ENCODE measurements around the gene NAGPA. TPM values are rescaled to one million over a fixed set of nuclear protein-coding genes. Genes with fewer than 3 reads are reported as not detected.

Gene NAGPA
- total and polyA plus RNA-seq, 2 of the 13 experiments (the other 11 are each of a cell fraction or from before 2014, with no cell fraction given): 27.1 to 60.3 TPM

- TF ChIP-seq AHDC1 (CRISPR knock-in tag; IDR thresholded peaks at IDR 0.05; ENCODE audit: borderline replicate concordance) (no peak), NR2F6 (IDR thresholded peaks at IDR 0.05) (no peak; the same call in 1 of the 2 replicates), NR2F6 (CRISPR knock-in tag; IDR thresholded peaks at IDR 0.05) (no peak), LCORL (IDR thresholded peaks at IDR 0.05) (0 out of 2 replicates have a peak, but pooled peaks have one; percentile 33), LCORL (CRISPR knock-in tag; IDR thresholded peaks at IDR 0.05) (no peak), JDP2 (CRISPR knock-in tag; IDR thresholded peaks at IDR 0.05; ENCODE audit: borderline replicate concordance) (no peak), ZNF597 (CRISPR knock-in tag; IDR thresholded peaks at IDR 0.05) (no peak), ZNF101 (CRISPR knock-in tag; IDR thresholded peaks at IDR 0.05; ENCODE audit: borderline replicate concordance, low read depth) (no peak), ZNF484 (CRISPR knock-in tag; IDR thresholded peaks at IDR 0.05; ENCODE audit: borderline replicate concordance, low read depth) (0 out of 2 replicates have a peak, but pooled peaks have one; percentile 6), ZNF878 (CRISPR knock-in tag; IDR thresholded peaks at IDR 0.05) (0 out of 2 replicates have a peak, but pooled peaks have one; percentile 12), ATF7 (IDR thresholded peaks at IDR 0.05) (peak; percentile 78), ATF7 (CRISPR knock-in tag; IDR thresholded peaks at IDR 0.05) (no peak), JUNB (CRISPR knock-in tag; IDR thresholded peaks at IDR 0.05; ENCODE audit: borderline replicate concordance) (no peak), SNAI1 (CRISPR knock-in tag; IDR thresholded peaks at IDR 0.05; ENCODE audit: borderline replicate concordance) (0 out of 2 replicates have a peak, but pooled peaks have one; percentile 17), ZBTB43 (CRISPR knock-in tag; conservative IDR thresholded peaks at IDR 0.05) (no peak), ZNF792 (CRISPR knock-in tag; IDR thresholded peaks at IDR 0.05) (no peak)
Measured at GRCh38 chr16:5034167-5034523, 410 bp upstream of the NAGPA start (continued).

Data from HepG2 (cell line).